A673 (cell line): ENCODE data around the gene LPP. TPM values are rescaled to one million over a fixed set of nuclear protein-coding genes. Genes with fewer than 3 reads are reported as not detected.

Experiments
- BruUV-seq: library from RNA; stranded (reverse); fragments of 400-500 nt; replicated peaks from 2 replicates; lab custom pipeline; 2021; lab: Mats Ljungman, UMichigan
- CTCF ChIA-PET: fragments of 300-600 bp; sonication (Branson Sonifier 250); formaldehyde crosslinking; loops from one replicate; lab custom pipeline; 2022; ENCODE audit warnings: antibody characterized with exemption; lab: Charles Lee
- POLR2A ChIA-PET: fragments of 300-600 bp; sonication (Branson Sonifier 250); formaldehyde crosslinking; loops from one replicate; lab custom pipeline; 2022; ENCODE audit warnings: antibody characterized with exemption; ENCODE audit not compliant: low non-redundant PET; lab: Charles Lee
- DNase-seq: peaks from one replicate; pipeline ENCODE4 v3.0.0-alpha.2; 2015; ENCODE audit warnings: low spot score
- H3K27ac ChIP-seq: fragments of 200-600 bp; sonication (generic); 2 replicates; pipeline ENCODE4 v1.5.1; 2016; ENCODE audit warnings: mixed run types, low read depth, mild to moderate bottlenecking, mixed read lengths, antibody characterized with exemption, low read length; ENCODE audit not compliant: poor library complexity, severe bottlenecking
- H3K27me3 ChIP-seq: fragments of 200-600 bp; sonication (generic); replicated peaks from 2 replicates; pipeline ENCODE4 v1.6.1; 2017; ENCODE audit warnings: mixed run types, low read depth, mild to moderate bottlenecking, mixed read lengths, antibody characterized with exemption, low read length; ENCODE audit not compliant: insufficient read depth, poor library complexity
- H3K36me3 ChIP-seq: fragments of 200-600 bp; sonication (generic); 2 replicates; pipeline ENCODE4 v1.6.1; 2016; ENCODE audit warnings: mixed run types, mild to moderate bottlenecking, mixed read lengths, antibody characterized with exemption, low read length; ENCODE audit not compliant: insufficient read depth, poor library complexity, severe bottlenecking
- H3K4me1 ChIP-seq: fragments of 200-600 bp; sonication (generic); 2 replicates; pipeline ENCODE4 v1.6.1; 2017; ENCODE audit warnings: mixed run types, mild to moderate bottlenecking, mixed read lengths, antibody characterized with exemption, low read length; ENCODE audit not compliant: insufficient read depth, poor library complexity, severe bottlenecking
- H3K4me3 ChIP-seq: fragments of 200-600 bp; sonication (generic); 2 replicates; pipeline ENCODE4 v1.5.1; 2016; ENCODE audit warnings: low read depth, mixed run types, mild to moderate bottlenecking, mixed read lengths, low read length; ENCODE audit not compliant: poor library complexity, severe bottlenecking
- H3K9me3 ChIP-seq: fragments of 200-600 bp; sonication (generic); 2 replicates; pipeline ENCODE4 v1.6.1; 2016; ENCODE audit warnings: mixed run types, low read depth, mild to moderate bottlenecking, mixed read lengths, antibody characterized with exemption, low read length; ENCODE audit not compliant: poor library complexity, severe bottlenecking
- CTCF ChIP-seq: fragments of 300-800, 200-600 bp; sonication (generic); conservative IDR thresholded peaks from 2 replicates; pipeline ENCODE4 v1.5.1; 2017; ENCODE audit warnings: low read depth, mild to moderate bottlenecking, antibody characterized with exemption, low read length, moderate library complexity, mixed read lengths
- EZH2 ChIP-seq: fragments of 200-600 bp; sonication (generic); IDR thresholded peaks from 2 replicates; pipeline ENCODE4 v1.6.1; 2017; ENCODE audit warnings: borderline replicate concordance, low read depth, mild to moderate bottlenecking, mixed read lengths, antibody characterized with exemption, low read length; ENCODE audit not compliant: poor library complexity, severe bottlenecking
- intact Hi-C: fragments of 100-400 bp; cut with micrococcal nuclease; formaldehyde crosslinking; loops from one replicate; pipeline ENCODE4 v1.10.0; 2022; ENCODE audit not compliant: unreplicated experiment
- total RNA-seq: library from RNA; stranded (reverse); gene quantifications from 2 replicates; pipeline ENCODE4 v1.2.3, GENCODE V29; 2021

The LPP gene
- total RNA-seq, 1 experiment from 2014 or later, result 39.7 TPM

DNA sequence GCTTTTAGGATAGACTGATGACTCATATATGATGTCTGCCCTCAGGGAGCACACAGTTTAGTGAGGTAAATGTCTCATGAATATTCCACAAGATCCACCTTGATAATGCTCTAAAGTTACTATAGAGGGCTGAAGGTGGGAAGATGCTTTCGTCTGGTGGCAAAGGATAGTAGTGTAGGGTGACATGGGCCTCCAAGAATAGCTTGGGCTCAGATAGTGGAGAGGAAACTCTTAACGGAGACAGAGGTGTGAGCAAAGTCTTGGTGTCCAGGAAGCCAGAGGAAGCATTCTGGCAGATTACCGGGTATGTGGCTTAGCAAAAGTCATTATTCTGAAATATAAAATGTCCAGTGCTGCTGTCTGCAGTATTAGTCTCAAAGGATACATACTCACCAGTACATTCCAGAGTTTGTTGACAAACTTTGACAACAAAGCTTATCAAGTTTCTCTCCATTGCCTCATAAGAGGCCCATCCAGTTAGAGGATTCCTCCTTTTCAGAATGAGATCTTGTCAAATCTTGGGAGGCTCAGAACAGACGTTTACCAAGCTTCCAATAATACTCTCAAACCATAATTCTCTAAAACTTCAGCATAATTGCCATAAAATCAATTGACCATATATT lies 316.7 kb downstream of the LPP start:
- Histone ChIP-seq H3K27ac (no peak overlapping the region), H3K4me1 (peaks cover 7% of the 10 kb centered on the region), H3K36me3 (no peaks in the 10 kb centered on the region), H3K4me3 (no peak overlapping the region), H3K9me3 (no peaks in the 10 kb centered on the region), H3K27me3 (no peaks in the 10 kb centered on the region)
- POLR2A ChIA-PET, result no interaction called here
- CTCF ChIA-PET, result no interaction called here
- BruUV-seq, result no TSS peak
- DNase-seq, result no peak
- TF ChIP-seq EZH2, result no peak
- TF ChIP-seq CTCF, result no peak
- intact Hi-C loops, result no loop called here

- BruUV-seq, result no TSS peak
- Histone ChIP-seq H3K27me3 (no peaks in the 10 kb centered on the region), H3K27ac (no peak overlapping the region), H3K4me1 (peaks cover 7% of the 10 kb centered on the region), H3K36me3 (no peaks in the 10 kb centered on the region), H3K9me3 (no peaks in the 10 kb centered on the region), H3K4me3 (no peak overlapping the region)
- ChIA-PET POLR2A (no interaction called here), CTCF (no interaction called here)
- DNase-seq, result no peak
- intact Hi-C loops, result no loop called here
- no peak for TF ChIP-seq EZH2
- no peak for TF ChIP-seq CTCF
These were observed 317.8 kb downstream of the LPP start for GRCh38 chr3:188471723-188472122.

DNA sequence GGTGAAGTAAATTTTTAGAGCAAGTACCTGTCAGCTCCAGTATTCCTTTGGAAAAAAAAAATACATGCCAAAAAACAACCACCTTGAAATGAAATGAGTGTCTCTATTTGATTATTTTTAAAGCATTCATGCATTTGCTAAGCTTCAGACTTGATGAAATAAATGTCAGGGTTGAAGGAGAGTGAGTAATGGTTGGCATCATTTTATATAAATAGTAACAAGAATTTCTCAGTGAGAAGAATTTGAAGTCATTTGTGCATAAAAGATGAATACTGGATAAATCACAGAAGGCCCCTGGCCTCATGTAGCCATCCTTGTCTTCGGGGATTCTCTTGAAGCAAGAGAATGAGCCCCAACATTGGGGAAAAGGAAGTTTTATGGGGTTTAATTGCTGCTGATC lies 318.4 kb downstream of the LPP start:
- ChIA-PET CTCF (no interaction called here), POLR2A (no interaction called here)
- TF ChIP-seq CTCF (no peak), EZH2 (no peak)

More for the DNA sequence above, 318.4 kb downstream of the LPP start:
- no peaks in the 10 kb centered on the region for H3K36me3 ChIP-seq
- BruUV-seq, result no TSS peak
- intact Hi-C loops, result no loop called here
- DNase-seq, result no peak
- no peaks in the 10 kb centered on the region for H3K27me3 ChIP-seq
- peaks cover 7% of the 10 kb centered on the region for H3K4me1 ChIP-seq
- H3K9me3 ChIP-seq, result no peaks in the 10 kb centered on the region
- H3K27ac ChIP-seq, result no peak overlapping the region
- no peak overlapping the region for H3K4me3 ChIP-seq
